NOMO-1 treated with DMSO at 0.1 percent for 48 hours (cell line): ENCODE results near the gene SHOC1.
A peak's percentile ranks its signal among the peaks of the same experiment; 100 is the strongest.
"Not testable (repeated sequence)": the region's sequence is repeated elsewhere in the genome, so short reads cannot be mapped to it uniquely, and the experiment has no call there.

Source experiments
- DNase-seq: peaks from one replicate; lab custom pipeline; 2025; ENCODE audit not compliant: unreplicated experiment; lab: John Stamatoyannopoulos, UW

The SHOC1 gene

GRCh38 chr9:111805830-111806241 lies 11.1 kb upstream of the SHOC1 start:
- DNase-seq, result no peak

- DNase-seq, result no peak
Observed at GRCh38 chr9:111805262-111805661, 10.5 kb upstream of the SHOC1 start.

- no peak for DNase-seq
Observed at GRCh38 chr9:111804636-111805035, 9.9 kb upstream of the SHOC1 start.

GRCh38 chr9:111803924-111804323 lies 9.2 kb upstream of the SHOC1 start:
- DNase-seq, result no peak

GRCh38 chr9:111799915-111800526 lies 5.3 kb upstream of the SHOC1 start:
- no peak for DNase-seq

- no peak for DNase-seq
Observed at GRCh38 chr9:111799506-111799905, 4.8 kb upstream of the SHOC1 start.

- DNase-seq, result no peak
Observed at GRCh38 chr9:111798786-111799185, 4.0 kb upstream of the SHOC1 start.

GRCh38 chr9:111795557-111795839 lies 761 bp upstream of the SHOC1 start:
- DNase-seq, result no peak

GRCh38 chr9:111791821-111792220 lies 2.9 kb downstream of the SHOC1 start:
- DNase-seq, result not testable (repeated sequence)

- DNase-seq, result no peak
Observed at GRCh38 chr9:111789881-111790280, 4.9 kb downstream of the SHOC1 start.

GRCh38 chr9:111783857-111784256 lies 10.9 kb downstream of the SHOC1 start:
- DNase-seq, result no peak

GRCh38 chr9:111783424-111783823 lies 11.3 kb downstream of the SHOC1 start:
- no peak for DNase-seq

- DNase-seq, result no peak
Observed at GRCh38 chr9:111766066-111766465, 28.7 kb downstream of the SHOC1 start.

- no peak for DNase-seq
Observed at GRCh38 chr9:111762556-111762955, 32.2 kb downstream of the SHOC1 start.

GRCh38 chr9:111759762-111760639 lies 34.7 kb downstream of the SHOC1 start:
- DNase-seq, result peak; percentile 75

- DNase-seq, result no peak
Observed at GRCh38 chr9:111754800-111755199, 39.9 kb downstream of the SHOC1 start.

- no peak for DNase-seq
Observed at GRCh38 chr9:111752455-111752854, 42.3 kb downstream of the SHOC1 start.
